GM18499 (cell line): ENCODE data around the gene GPC4.
"Not testable (repeated sequence)": the region's sequence is repeated elsewhere in the genome, so short reads cannot be mapped to it uniquely, and the experiment has no call there.

Experiments
- ATAC-seq: cut with Tn5 transposase; IDR thresholded peaks from one replicate; pipeline ENCODE4 v1.9.1; 2021; ENCODE audit warnings: moderate number of reproducible peaks; ENCODE audit not compliant: insufficient read depth, unreplicated experiment

GPC4 gene

DNA sequence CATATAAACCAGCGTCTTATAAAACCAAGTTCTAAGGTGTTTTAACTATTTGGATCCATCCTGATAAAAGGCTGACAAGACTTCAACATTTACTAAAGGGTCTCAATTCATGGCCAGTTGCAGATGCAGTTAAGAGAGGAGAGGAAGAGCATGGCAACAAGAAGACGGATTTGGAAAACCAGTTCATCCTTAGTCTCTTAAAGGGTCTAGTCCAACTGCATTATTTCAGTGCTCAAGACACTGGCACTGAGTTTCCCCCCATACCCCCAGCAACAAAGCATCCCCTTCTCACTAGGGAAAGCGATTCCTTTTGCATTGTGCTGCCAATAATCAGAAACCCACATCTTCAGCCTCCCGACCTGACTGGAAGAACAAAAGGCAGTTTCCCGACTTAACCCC, 106.8 kb downstream of the GPC4 start:
- ATAC-seq = no peak

DNA sequence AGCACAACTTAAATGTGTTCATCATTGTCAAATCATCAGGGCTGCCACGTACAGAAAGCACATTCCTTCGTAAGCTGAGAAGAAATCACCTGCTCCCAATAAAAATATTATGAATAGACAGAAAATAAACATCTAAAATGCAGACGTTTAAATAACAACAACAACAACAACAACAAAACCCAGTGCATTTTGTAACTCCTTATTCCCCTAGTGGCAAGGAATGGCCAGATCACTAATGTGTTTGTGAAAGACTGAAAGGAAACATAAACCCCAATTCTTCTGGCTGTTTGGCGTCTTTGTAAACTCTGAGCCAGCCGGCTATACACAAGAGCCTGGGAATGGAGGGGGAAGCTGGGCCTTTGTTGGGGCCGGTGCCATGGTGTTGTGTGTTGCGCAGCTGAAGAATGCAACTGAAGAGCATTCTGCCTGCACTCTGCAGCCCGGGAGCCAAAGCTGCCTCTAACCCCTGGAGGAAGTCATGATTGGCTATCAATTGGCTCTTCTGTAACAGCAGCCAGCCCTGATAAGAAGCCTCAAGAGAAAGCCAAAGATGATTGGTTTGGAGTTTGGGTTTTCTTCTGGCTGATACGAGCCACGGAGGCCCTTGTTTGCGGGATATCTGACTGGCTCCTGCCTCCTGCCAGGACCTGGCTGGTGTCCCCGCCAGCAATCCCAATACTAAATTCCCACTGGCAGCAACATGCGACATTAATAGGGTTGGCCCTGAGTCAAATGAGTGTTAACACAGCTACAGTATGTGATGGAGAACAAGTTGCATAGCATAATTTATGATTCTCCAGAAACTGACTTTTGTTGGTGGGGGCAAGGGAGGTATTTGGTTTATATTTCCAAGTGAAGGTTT, 107.4 kb downstream of the GPC4 start:
- ATAC-seq = no peak

GRCh38 chrX:133307094-133307493, 108.2 kb downstream of the GPC4 start:
- ATAC-seq = no peak

GRCh38 chrX:133306316-133306715, 109.0 kb downstream of the GPC4 start:
- no peak for ATAC-seq

DNA sequence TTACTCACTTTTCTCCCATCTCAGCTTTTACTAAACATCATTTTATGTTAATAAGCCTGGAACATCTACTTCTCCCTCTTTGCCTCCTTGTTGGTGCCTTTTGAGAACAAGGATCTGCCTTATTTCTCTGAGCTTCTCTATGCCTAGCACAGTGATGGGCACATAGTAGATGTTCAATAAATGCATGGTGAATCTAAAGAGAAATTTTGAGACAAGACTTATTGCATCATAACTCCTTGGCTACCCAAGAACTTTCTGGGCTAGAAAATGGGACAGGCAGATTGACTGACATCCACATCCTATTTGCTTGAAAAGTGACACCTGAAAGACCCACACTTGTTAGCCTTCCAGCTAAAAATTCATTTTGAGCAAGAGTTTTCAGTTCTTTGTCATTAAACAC, 109.9 kb downstream of the GPC4 start:
- ATAC-seq = no peak

GRCh38 chrX:133302775-133303445, 112.4 kb downstream of the GPC4 start:
- ATAC-seq = no peak

GRCh38 chrX:133300591-133300990, 114.7 kb downstream of the GPC4 start:
- ATAC-seq = no peak

GRCh38 chrX:133297284-133297683, 118.0 kb downstream of the GPC4 start:
- no peak for ATAC-seq

GRCh38 chrX:133294126-133294525, 121.2 kb downstream of the GPC4 start:
- ATAC-seq = no peak

- no peak for ATAC-seq
Observed at GRCh38 chrX:133290076-133290475, 125.2 kb downstream of the GPC4 start.

GRCh38 chrX:133287860-133288259, 127.4 kb downstream of the GPC4 start:
- ATAC-seq = no peak

- ATAC-seq = no peak
Observed at GRCh38 chrX:133285341-133285740, 129.9 kb downstream of the GPC4 start.

GRCh38 chrX:133279112-133279730, 136.1 kb downstream of the GPC4 start:
- ATAC-seq = not testable (repeated sequence)

DNA sequence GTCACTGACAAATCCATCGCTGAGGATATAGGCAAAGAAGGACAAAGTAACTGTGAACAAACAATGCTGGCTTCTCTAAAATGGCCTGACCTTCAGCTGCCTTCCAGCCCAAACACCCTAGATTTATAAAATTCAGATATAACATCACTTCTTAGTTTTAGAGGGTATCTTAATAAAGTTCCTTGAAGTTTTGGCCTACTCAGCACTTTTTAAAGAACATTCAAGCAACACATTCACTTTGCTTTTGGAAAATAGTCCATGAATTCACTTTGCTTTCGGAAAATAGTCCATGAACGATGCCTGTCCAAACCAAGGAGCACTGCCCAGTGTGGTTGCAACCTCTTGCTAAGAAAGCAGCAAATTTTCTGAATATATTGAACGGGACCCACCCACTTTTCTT, 142.1 kb downstream of the GPC4 start:
- ATAC-seq = no peak

- ATAC-seq = no peak
Observed at GRCh38 chrX:133269168-133269567, 146.1 kb downstream of the GPC4 start.

DNA sequence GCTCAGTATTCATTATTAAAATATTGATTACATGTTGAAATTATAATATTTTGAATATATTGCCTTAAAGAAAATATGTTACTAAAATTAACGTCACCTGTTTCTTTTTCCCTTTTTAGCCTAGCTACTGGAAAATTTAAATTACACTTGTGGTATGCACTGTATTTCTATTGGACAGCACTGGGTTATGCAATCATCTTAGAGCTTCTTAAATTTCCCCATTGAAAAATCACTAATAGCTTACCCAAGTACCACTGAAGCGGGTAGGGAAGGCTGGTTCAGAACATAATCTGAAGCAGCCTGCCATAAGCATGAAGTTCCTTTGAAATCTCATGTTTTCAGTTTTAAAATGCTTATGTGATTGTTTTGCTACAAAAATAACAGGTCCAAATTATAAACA, 147.7 kb downstream of the GPC4 start:
- ATAC-seq = no peak

DNA sequence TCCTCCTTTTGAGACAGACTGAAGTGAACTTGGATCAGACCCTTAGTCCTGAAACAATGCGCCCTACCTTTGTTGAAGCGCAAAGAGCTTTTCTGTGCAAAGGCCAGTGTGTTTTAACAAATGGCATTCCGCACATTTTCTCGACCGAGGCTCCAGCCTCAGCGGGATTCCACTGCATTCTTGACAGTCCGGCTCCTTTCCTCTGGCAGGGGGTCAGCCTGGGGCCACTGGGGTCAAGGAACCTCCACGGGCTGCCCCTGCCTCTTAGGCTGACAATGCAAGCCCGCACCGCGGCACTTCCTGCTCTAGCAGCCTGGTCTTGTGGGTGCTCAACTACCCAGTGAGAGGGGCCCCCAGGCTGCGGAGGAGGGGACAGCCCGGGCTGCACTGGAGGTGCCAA, 150.0 kb downstream of the GPC4 start:
- no peak for ATAC-seq

GRCh38 chrX:133258481-133258880, 156.8 kb downstream of the GPC4 start:
- ATAC-seq = no peak

- no peak for ATAC-seq
Observed at GRCh38 chrX:133254666-133255065, 160.6 kb downstream of the GPC4 start.

- no peak for ATAC-seq
Observed at GRCh38 chrX:133251204-133251603, 164.1 kb downstream of the GPC4 start.
